ENCODE measurements around the gene GNB1L.

Gene GNB1L

DNA sequence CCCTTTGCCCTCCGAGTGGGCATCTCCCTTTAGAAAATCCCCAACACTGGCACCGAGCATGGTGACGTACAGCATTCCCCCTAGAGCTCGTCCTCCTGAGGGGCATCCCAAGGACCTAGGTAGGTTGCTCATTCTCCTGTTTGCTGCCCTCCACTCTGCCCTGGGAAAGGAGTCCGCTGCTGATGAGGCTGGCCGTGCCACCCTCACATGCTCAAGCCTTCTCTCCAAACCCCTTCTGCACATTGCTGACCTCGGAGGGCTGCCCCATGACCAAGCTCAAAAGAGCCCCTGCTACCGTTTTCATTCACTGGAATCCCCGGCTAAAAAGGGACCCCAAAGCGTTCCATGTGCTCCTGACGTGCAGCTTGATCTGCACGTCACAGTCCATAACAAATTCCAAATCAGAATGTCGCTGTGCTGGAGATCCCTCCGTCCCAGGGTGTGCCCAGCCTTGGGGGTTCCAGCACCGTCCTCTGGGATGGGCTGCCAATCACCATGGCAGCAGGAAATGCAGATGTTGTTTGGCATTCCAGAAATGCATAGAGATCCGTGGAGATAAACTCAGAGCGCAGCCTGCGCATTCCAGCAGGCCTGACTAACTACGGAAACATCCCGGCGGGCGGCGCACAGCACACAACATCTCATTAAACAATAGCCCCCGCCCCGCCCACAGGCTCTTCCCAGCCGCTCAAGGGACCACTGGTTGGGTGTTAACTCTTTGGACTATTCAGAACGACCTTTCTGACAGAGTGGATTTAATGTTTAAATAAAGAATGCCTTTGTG, 26.3 kb upstream of the GNB1L start:
- WGBS (ENCODE audit: insufficient coverage, insufficient read length): no CpG with 5 or more reads among the region's 27 CpGs
- Histone ChIP-seq H3K4me3 (ENCODE audit: low read length) (0 out of 2 replicates have a peak overlapping the region, but pooled peaks have one; percentile 4), H3K27ac (ENCODE audit: low read length) (no peak overlapping the region), H3K36me3 (ENCODE audit: control insufficient read depth, insufficient read depth, low read length) (no peaks in the 10 kb centered on the region), H3K27me3 (ENCODE audit: control insufficient read depth, insufficient read depth, low read length) (no peaks in the 10 kb centered on the region), H3K4me1 (ENCODE audit: control insufficient read depth, insufficient read depth, low read length) (peaks cover 17% of the 10 kb centered on the region), H3K9me3 (ENCODE audit: control insufficient read depth, insufficient read depth, low read length) (no peaks in the 10 kb centered on the region)
- DNase-seq (ENCODE audit: low read depth, low spot score): peak; percentile 94

DNA sequence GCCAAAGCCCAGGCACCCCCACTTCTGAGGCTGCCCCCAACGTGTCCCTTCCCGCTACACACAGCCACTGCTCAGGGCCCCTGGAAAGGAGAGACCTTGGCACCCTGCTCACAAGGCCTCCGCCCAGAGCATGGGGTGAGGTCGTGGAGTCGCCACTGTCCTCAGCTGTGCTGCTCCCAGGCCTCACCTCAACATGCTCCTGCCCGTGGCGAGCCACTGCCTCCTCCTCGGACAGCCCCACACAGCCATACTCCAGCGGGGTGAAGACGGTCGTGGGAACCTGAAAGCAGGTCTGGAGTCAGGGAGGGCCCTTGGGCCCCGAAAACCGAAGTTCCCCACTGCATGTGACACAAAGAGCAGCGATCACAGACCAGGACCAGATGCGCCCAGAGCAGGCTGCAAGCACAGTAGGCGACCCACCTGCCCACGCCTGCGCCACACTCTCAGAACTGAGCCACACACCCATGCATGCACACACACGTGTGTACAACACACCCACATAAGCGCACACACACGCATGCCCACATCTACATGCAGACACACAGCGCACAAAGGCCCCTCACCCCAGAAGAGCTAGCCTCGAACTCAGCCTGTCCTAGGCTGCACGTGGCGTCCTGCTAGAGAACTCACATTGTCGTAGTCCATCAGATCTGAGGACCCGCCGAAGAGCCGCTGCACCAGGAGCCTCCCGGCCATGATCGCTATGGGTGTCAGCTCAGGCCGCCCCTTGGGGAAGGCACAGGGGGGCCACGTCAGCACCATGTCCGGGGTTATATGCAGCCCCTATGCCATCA, 25.5 kb upstream of the GNB1L start:
- Histone ChIP-seq H3K4me1 (ENCODE audit: control insufficient read depth, insufficient read depth, low read length) (peaks cover 17% of the 10 kb centered on the region), H3K27ac (ENCODE audit: low read length) (no peak overlapping the region), H3K36me3 (ENCODE audit: control insufficient read depth, insufficient read depth, low read length) (no peaks in the 10 kb centered on the region), H3K9me3 (ENCODE audit: control insufficient read depth, insufficient read depth, low read length) (no peaks in the 10 kb centered on the region), H3K4me3 (ENCODE audit: low read length) (no peak overlapping the region), H3K27me3 (ENCODE audit: control insufficient read depth, insufficient read depth, low read length) (no peaks in the 10 kb centered on the region)
- no CpG with 5 or more reads among the region's 34 CpGs for WGBS (ENCODE audit: insufficient coverage, insufficient read length)
- no peak for DNase-seq (ENCODE audit: low read depth, low spot score)

DNA sequence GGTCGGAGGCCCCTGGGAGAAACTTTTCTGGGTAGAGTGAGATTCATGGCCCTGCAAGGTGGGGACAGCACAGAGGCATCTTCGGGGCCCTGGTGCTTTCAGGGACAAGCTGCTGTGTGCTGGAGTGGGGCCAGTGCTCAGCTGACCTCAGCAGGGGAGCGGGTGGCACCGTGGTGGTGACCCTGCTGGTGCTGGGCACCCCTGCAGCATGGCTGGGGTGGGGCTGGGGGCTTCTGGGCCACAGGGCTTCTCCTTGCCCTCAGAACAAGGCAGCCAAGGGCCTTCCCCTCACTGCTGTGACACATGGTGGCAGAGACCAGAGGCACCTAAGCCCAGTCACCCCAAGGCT, 24.9 kb upstream of the GNB1L start:
- Histone ChIP-seq H3K9me3 (ENCODE audit: control insufficient read depth, insufficient read depth, low read length) (no peaks in the 10 kb centered on the region), H3K4me1 (ENCODE audit: control insufficient read depth, insufficient read depth, low read length) (peaks cover 17% of the 10 kb centered on the region), H3K27ac (ENCODE audit: low read length) (no peak overlapping the region), H3K27me3 (ENCODE audit: control insufficient read depth, insufficient read depth, low read length) (no peaks in the 10 kb centered on the region), H3K4me3 (ENCODE audit: low read length) (no peak overlapping the region), H3K36me3 (ENCODE audit: control insufficient read depth, insufficient read depth, low read length) (no peaks in the 10 kb centered on the region)
- no peak for DNase-seq (ENCODE audit: low read depth, low spot score)
- no CpG with 5 or more reads among the region's 4 CpGs for WGBS (ENCODE audit: insufficient coverage, insufficient read length)

DNA sequence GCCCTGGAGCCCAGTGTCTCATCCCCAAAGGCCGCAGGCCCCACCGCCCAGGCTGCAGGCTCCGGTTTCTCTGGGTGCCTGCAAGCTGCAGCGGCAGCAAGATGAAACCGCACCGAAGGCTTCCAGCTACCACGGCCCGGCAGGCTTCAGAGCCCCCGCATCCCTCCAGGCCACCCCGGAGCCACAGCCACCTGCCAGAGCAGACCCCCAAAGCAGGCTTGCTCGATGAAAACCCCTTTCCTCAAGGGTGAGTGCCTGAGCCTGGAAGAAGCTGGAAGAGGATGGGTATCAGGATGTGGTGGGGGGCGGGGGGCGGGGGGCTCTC, 24.5 kb upstream of the GNB1L start:
- no CpG with 5 or more reads among the region's 13 CpGs for WGBS (ENCODE audit: insufficient coverage, insufficient read length)
- Histone ChIP-seq H3K36me3 (ENCODE audit: control insufficient read depth, insufficient read depth, low read length) (no peaks in the 10 kb centered on the region), H3K4me1 (ENCODE audit: control insufficient read depth, insufficient read depth, low read length) (peaks cover 17% of the 10 kb centered on the region), H3K4me3 (ENCODE audit: low read length) (no peak overlapping the region), H3K9me3 (ENCODE audit: control insufficient read depth, insufficient read depth, low read length) (no peaks in the 10 kb centered on the region), H3K27me3 (ENCODE audit: control insufficient read depth, insufficient read depth, low read length) (no peaks in the 10 kb centered on the region), H3K27ac (ENCODE audit: low read length) (no peak overlapping the region)
- DNase-seq (ENCODE audit: low read depth, low spot score): no peak

DNA sequence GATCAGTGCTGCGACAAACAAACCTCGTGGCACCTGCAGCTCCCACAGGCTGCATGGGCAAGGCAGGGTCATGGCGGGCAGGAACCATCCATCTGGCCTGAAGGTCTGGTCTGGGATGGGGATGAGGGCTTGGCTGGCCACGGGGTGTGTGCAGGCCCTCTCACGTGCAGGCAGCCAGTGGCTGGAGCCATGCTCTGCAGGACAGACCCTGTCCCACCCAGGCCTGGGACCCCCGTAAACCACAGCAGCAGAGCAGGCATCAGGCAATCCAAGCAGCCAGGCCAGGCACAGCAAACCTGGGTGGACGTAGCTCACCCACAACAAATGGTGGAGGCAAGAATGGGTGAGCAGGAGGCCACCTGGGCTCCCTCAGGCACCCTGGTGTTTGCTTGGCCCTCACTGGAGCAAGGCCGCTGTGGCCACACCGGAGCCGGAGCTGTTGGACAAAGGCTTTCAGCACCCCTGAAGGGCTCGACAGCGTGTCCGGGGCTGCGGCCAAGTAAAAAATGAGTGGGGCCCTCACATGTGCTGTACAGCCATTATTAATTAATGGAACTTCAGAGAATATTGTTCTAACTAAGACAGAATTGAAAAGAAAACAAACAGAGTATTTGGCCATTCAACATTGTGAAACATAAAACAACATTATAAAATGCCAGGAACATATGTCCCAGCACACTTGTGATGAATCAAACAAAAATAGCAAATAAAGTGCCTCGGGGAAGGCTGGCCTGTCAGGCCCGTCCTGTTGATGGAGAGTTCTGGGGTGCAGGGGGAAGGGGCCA, 24.0 kb upstream of the GNB1L start:
- H3K9me3 ChIP-seq (ENCODE audit: control insufficient read depth, insufficient read depth, low read length): no peaks in the 10 kb centered on the region
- no peak for DNase-seq (ENCODE audit: low read depth, low spot score)
- no peak overlapping the region for H3K27ac ChIP-seq (ENCODE audit: low read length)
- no peaks in the 10 kb centered on the region for H3K36me3 ChIP-seq (ENCODE audit: control insufficient read depth, insufficient read depth, low read length)
- no peaks in the 10 kb centered on the region for H3K27me3 ChIP-seq (ENCODE audit: control insufficient read depth, insufficient read depth, low read length)
- H3K4me3 ChIP-seq (ENCODE audit: low read length): no peak overlapping the region
- peaks cover 17% of the 10 kb centered on the region for H3K4me1 ChIP-seq (ENCODE audit: control insufficient read depth, insufficient read depth, low read length)
- WGBS (ENCODE audit: insufficient coverage, insufficient read length): no CpG with 5 or more reads among the region's 16 CpGs

GRCh38 chr22:19877626-19878339, 23.1 kb upstream of the GNB1L start:
- no CpG with 5 or more reads among the region's 20 CpGs for WGBS (ENCODE audit: insufficient coverage, insufficient read length)
- Histone ChIP-seq H3K27ac (ENCODE audit: low read length) (no peak overlapping the region), H3K9me3 (ENCODE audit: control insufficient read depth, insufficient read depth, low read length) (no peaks in the 10 kb centered on the region), H3K27me3 (ENCODE audit: control insufficient read depth, insufficient read depth, low read length) (no peaks in the 10 kb centered on the region), H3K4me3 (ENCODE audit: low read length) (no peak overlapping the region), H3K4me1 (ENCODE audit: control insufficient read depth, insufficient read depth, low read length) (peaks cover 17% of the 10 kb centered on the region), H3K36me3 (ENCODE audit: control insufficient read depth, insufficient read depth, low read length) (no peaks in the 10 kb centered on the region)
- no peak for DNase-seq (ENCODE audit: low read depth, low spot score)

GRCh38 chr22:19876941-19877625, 22.4 kb upstream of the GNB1L start:
- Histone ChIP-seq H3K27me3 (ENCODE audit: control insufficient read depth, insufficient read depth, low read length) (no peaks in the 10 kb centered on the region), H3K4me1 (ENCODE audit: control insufficient read depth, insufficient read depth, low read length) (peaks cover 19% of the 10 kb centered on the region), H3K9me3 (ENCODE audit: control insufficient read depth, insufficient read depth, low read length) (no peaks in the 10 kb centered on the region), H3K27ac (ENCODE audit: low read length) (no peak overlapping the region), H3K4me3 (ENCODE audit: low read length) (no peak overlapping the region), H3K36me3 (ENCODE audit: control insufficient read depth, insufficient read depth, low read length) (no peaks in the 10 kb centered on the region)
- WGBS (ENCODE audit: insufficient coverage, insufficient read length): no CpG with 5 or more reads among the region's 18 CpGs
- DNase-seq (ENCODE audit: low read depth, low spot score): no peak

GRCh38 chr22:19876314-19876940, 21.8 kb upstream of the GNB1L start:
- Histone ChIP-seq H3K36me3 (ENCODE audit: control insufficient read depth, insufficient read depth, low read length) (no peaks in the 10 kb centered on the region), H3K4me1 (ENCODE audit: control insufficient read depth, insufficient read depth, low read length) (peaks cover 16% of the 10 kb centered on the region), H3K27ac (ENCODE audit: low read length) (no peak overlapping the region), H3K4me3 (ENCODE audit: low read length) (no peak overlapping the region), H3K27me3 (ENCODE audit: control insufficient read depth, insufficient read depth, low read length) (no peaks in the 10 kb centered on the region), H3K9me3 (ENCODE audit: control insufficient read depth, insufficient read depth, low read length) (no peaks in the 10 kb centered on the region)
- DNase-seq (ENCODE audit: low read depth, low spot score): no peak
- WGBS (ENCODE audit: insufficient coverage, insufficient read length): no CpG with 5 or more reads among the region's 21 CpGs

- Histone ChIP-seq H3K36me3 (ENCODE audit: control insufficient read depth, insufficient read depth, low read length) (no peaks in the 10 kb centered on the region), H3K27me3 (ENCODE audit: control insufficient read depth, insufficient read depth, low read length) (no peaks in the 10 kb centered on the region), H3K4me1 (ENCODE audit: control insufficient read depth, insufficient read depth, low read length) (peaks cover 11% of the 10 kb centered on the region), H3K4me3 (ENCODE audit: low read length) (no peak overlapping the region), H3K27ac (ENCODE audit: low read length) (no peak overlapping the region), H3K9me3 (ENCODE audit: control insufficient read depth, insufficient read depth, low read length) (no peaks in the 10 kb centered on the region)
- no peak for DNase-seq (ENCODE audit: low read depth, low spot score)
- WGBS (ENCODE audit: insufficient coverage, insufficient read length): no CpG with 5 or more reads among the region's 23 CpGs
Measured at GRCh38 chr22:19875531-19876313, 21.0 kb upstream of the GNB1L start.

Data from iPS DF 6.9 (cell line).